GM18951 (cell line): ENCODE results near the gene RFC2.

Experiments used
- POLR2A ChIP-seq: IDR thresholded peaks from 4 replicates; pipeline ENCODE4 v1.6.1; 2011; ENCODE audit warnings: mild to moderate bottlenecking; ENCODE audit not compliant: insufficient read length, insufficient read depth; ENCODE audit errors: extremely low read depth
- in situ Hi-C: fragments of 300-500 bp; cut with MboI; formaldehyde crosslinking; loops from one replicate; pipeline ENCODE4 v1.12.0; 2022; ENCODE audit warnings: low sequenced_read_pairs, mixed read lengths, inconsistent platforms; ENCODE audit not compliant: unreplicated experiment

The RFC2 gene

GRCh38 chr7:74289018-74289658 is 34.9 kb upstream of the RFC2 start, which contains the start of gene CLIP2:
Gene CLIP2 (plus strand): TSS chr7:74289407. CDS start chr7:74317547, 28,140 bp downstream.
- in situ Hi-C loops = no loop called here
- peak; percentile 91 for TF ChIP-seq POLR2A

GRCh38 chr7:74288034-74288881 is 34.1 kb upstream of the RFC2 start:
- in situ Hi-C loops = no loop called here
- peak; percentile 33 for TF ChIP-seq POLR2A

- TF ChIP-seq POLR2A = no peak
- in situ Hi-C loops = no loop called here
Observed at GRCh38 chr7:74287303-74288033, 33.3 kb upstream of the RFC2 start.

GRCh38 chr7:74286131-74286530 is 31.9 kb upstream of the RFC2 start:
- in situ Hi-C loops = no loop called here
- TF ChIP-seq POLR2A = no peak

GRCh38 chr7:74284781-74285259 is 30.6 kb upstream of the RFC2 start:
- TF ChIP-seq POLR2A = no peak

GRCh38 chr7:74283858-74284447 is 29.8 kb upstream of the RFC2 start:
- in situ Hi-C loops = no loop called here
- TF ChIP-seq POLR2A = no peak

More at GRCh38 chr7:74284781-74285259, 30.6 kb upstream of the RFC2 start:
- in situ Hi-C loops = no loop called here

GRCh38 chr7:74282748-74283459 is 28.7 kb upstream of the RFC2 start:
- no peak for TF ChIP-seq POLR2A
- in situ Hi-C loops = no loop called here

GRCh38 chr7:74280985-74281384 is 26.8 kb upstream of the RFC2 start:
- in situ Hi-C loops = no loop called here
- TF ChIP-seq POLR2A = no peak

GRCh38 chr7:74277636-74278035 is 23.4 kb upstream of the RFC2 start:
- TF ChIP-seq POLR2A = no peak
- in situ Hi-C loops = no loop called here

GRCh38 chr7:74275401-74275881 is 21.2 kb upstream of the RFC2 start:
- in situ Hi-C loops = no loop called here
- TF ChIP-seq POLR2A = no peak

- peak; percentile 56 for TF ChIP-seq POLR2A
- in situ Hi-C loops = no loop called here
Observed at GRCh38 chr7:74272305-74273038, 18.3 kb upstream of the RFC2 start.
